Spleen (tissue), 7 donors: ENCODE measurements around the gene MED9.

Source experiments
- CTCF ChIP-seq, 11 experiments: fragments of 200-600 bp in 7 of 11; fragments of 450-650 bp in 4 of 11; sonication (generic) in 4 of 11; IDR thresholded peaks in 8 of 11; conservative IDR thresholded peaks in 3 of 11; 1 replicate in 7 of 11; 2 replicates in 4 of 11; pipeline versions ENCODE4 v1.4.0 to v1.8.0; 2016 to 2021; ENCODE audit warnings: antibody characterized with exemption in 11 of 11, inconsistent platforms in 4 of 11, mild to moderate bottlenecking in 1 of 11
- POLR2AphosphoS5 ChIP-seq, 3 donors: sonication (generic); formaldehyde crosslinking; IDR thresholded peaks; one replicate each; pipeline ENCODE4 v1.5.1; 2017; ENCODE audit warnings: antibody characterized with exemption in 3 of 3
- donor health status: DM: no; HTN: no; CAD: no; lungs with moderate emphysema.
- donor health status: DM: no; HTN: no; CAD: no.
- donor health status: DM: no; HTN: no; CAD: no.

GRCh38 chr17:17516941-17517720, 40.3 kb downstream of the MED9 start:
- TF ChIP-seq CTCF (IDR thresholded peaks at IDR 0.05 in 8 of 11, conservative IDR thresholded peaks at IDR 0.05 in 3 of 11) (no peak), POLR2AphosphoS5 (IDR thresholded peaks at IDR 0.05) (no peak)
